Measurements from ENCODE around the gene LBHD2. TPM values are rescaled to one million over a fixed set of nuclear protein-coding genes. Genes with fewer than 3 reads are reported as not detected.

Gene LBHD2
- total RNA-seq, 3 donors from 2014 or later, result not detected

DNA sequence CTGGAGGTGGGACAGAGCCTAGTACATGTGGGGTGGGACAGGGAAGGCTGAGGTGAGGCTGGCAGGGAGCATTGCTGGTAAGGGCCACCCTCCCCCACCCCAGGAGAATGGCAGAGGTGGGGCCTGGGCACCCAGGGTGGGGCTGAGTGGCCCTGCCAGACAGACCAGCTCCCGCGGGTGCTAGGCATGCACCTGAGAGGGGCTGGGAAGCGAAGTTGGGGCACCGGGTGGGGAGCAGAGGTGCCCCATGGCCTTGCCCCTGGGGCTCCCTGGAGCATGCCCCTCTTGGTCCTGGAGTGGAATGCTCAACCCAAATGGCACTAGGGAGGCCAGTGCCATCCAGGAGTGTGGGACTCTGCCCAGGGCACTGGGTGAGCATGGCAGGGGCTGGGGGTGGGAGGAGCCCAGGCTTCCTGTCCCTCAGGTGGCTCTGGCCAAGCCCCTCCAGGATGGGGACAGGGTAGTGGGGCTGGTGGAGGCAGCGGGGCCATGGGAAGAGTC lies 40.5 kb downstream of the LBHD2 start:
- ATAC-seq (no peak), DNase-seq (peak in 2 of 3 donors; percentile 33 to 52)
- no peak overlapping the region for H3K4me3 ChIP-seq
- intact Hi-C loops (cut with DNase I, micrococcal nuclease), result no loop called here
- peaks cover 41% of the 10 kb centered on the region for H3K4me1 ChIP-seq (ENCODE audit: low read depth)
- no peak for TF ChIP-seq CTCF (IDR thresholded peaks at IDR 0.05)
- no peaks in the 10 kb centered on the region for H3K9me3 ChIP-seq
- H3K36me3 ChIP-seq (ENCODE audit: low read depth), result no peaks in the 10 kb centered on the region

GRCh38 chr14:103125098-103126070 lies 41.4 kb downstream of the LBHD2 start:
- DNase-seq (no peak), ATAC-seq (no peak)
- intact Hi-C loops (cut with DNase I, micrococcal nuclease), result no loop called here
- Histone ChIP-seq H3K9me3 (no peaks in the 10 kb centered on the region), H3K4me1 (ENCODE audit: low read depth) (peaks cover 41% of the 10 kb centered on the region), H3K4me3 (no peak overlapping the region), H3K36me3 (ENCODE audit: low read depth) (no peaks in the 10 kb centered on the region)
- TF ChIP-seq CTCF (IDR thresholded peaks at IDR 0.05), result no peak

- no peak overlapping the region for H3K4me3 ChIP-seq
- H3K36me3 ChIP-seq (ENCODE audit: low read depth), result no peaks in the 10 kb centered on the region
- no peak for TF ChIP-seq CTCF (IDR thresholded peaks at IDR 0.05)
- DNase-seq (peak in 2 of 3 donors; percentile 27 to 55), ATAC-seq (no peak)
- no peaks in the 10 kb centered on the region for H3K9me3 ChIP-seq
- intact Hi-C loops (cut with DNase I, micrococcal nuclease), result no loop called here
- peaks cover 34% of the 10 kb centered on the region for H3K4me1 ChIP-seq (ENCODE audit: low read depth)
Measured at GRCh38 chr14:103126088-103126872, 42.3 kb downstream of the LBHD2 start.

GRCh38 chr14:103126873-103127304 lies 42.9 kb downstream of the LBHD2 start:
- no peaks in the 10 kb centered on the region for H3K9me3 ChIP-seq
- no peaks in the 10 kb centered on the region for H3K36me3 ChIP-seq (ENCODE audit: low read depth)
- ATAC-seq, result peak; percentile 85
- peaks cover 31% of the 10 kb centered on the region for H3K4me1 ChIP-seq (ENCODE audit: low read depth)
- peak; percentile 14 for TF ChIP-seq CTCF (IDR thresholded peaks at IDR 0.05)
- peak; percentile 66 to 81 (median 78) for DNase-seq
- H3K4me3 ChIP-seq, result no peak overlapping the region
- intact Hi-C loops (cut with DNase I, micrococcal nuclease), result no loop called here

GRCh38 chr14:103127356-103127755 lies 43.3 kb downstream of the LBHD2 start:
- no peak overlapping the region for H3K4me3 ChIP-seq
- intact Hi-C loops (cut with DNase I, micrococcal nuclease), result no loop called here
- H3K36me3 ChIP-seq (ENCODE audit: low read depth), result no peaks in the 10 kb centered on the region
- DNase-seq (peak in 2 of 3 donors; percentile 40 to 42), ATAC-seq (no peak)
- H3K4me1 ChIP-seq (ENCODE audit: low read depth), result peaks cover 28% of the 10 kb centered on the region
- no peaks in the 10 kb centered on the region for H3K9me3 ChIP-seq
- no peak for TF ChIP-seq CTCF (IDR thresholded peaks at IDR 0.05)
